HG03097 (cell line): ENCODE data around the gene ZNF445.
"Not testable (repeated sequence)": the region's sequence is repeated elsewhere in the genome, so short reads cannot be mapped to it uniquely, and the experiment has no call there.

ENCODE experiments used
- ATAC-seq: cut with Tn5 transposase; IDR thresholded peaks from one replicate; pipeline ENCODE4 v1.9.1; 2021; ENCODE audit not compliant: unreplicated experiment, low FRiP score

ZNF445 gene

DNA sequence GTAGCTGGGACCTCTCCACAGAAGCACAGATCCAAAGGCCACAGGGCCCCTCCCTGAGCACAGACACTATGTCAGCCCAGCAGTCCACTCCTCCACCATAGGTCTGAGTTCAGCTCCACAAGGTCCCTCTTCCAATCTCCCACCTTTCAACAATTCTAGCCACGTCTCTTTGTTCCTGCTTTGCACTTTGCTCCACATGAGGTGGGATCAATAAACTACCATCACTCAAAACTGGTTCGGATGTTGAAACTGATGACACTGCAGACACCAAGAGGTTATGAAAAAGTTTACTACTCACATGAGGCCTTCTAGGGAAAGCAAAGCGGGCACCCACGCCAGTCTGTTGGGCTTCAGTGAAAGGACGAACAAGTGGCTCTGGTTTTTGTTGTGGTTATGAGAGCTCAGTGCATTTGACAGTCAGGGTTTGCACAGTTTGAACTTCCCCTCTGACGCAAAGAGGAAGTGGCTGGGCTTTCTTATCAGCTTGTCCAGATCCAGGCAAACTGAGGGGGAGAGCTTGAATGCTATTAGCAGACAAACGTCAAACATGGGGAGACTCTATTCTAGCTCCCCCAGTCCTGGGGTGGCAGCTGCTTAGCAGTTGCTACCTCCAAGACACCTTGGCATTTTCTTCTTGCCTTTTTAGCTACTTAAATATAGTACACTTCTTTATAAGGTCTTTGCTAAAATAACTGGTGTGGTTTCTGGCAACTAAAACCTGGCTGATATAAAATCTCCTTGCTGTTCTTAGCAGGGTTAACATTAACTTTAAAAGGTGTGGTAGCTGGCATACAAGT, 37.8 kb downstream of the ZNF445 start:
- ATAC-seq: peak; percentile 89

DNA sequence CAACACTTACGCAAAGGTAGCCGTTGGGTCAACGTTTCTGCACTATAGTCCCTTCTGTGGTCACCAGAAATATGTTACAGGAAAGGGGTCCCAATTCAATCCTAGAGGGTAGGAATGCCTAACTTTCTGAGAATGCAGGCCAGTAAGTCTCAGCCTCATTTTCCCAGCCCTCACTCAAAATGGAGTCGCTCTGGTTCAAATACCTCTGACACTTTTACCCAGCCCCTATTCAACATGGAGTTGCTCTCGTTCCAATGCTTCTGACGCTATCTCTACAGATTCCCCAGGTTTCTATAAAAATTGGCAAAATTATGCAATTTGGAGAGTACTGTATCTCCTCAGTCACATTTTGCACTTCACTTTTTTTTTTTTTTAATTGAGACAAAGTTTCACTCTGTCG, 39.7 kb downstream of the ZNF445 start:
- ATAC-seq: no peak

- ATAC-seq: no peak
These were observed 41.3 kb downstream of the ZNF445 start for GRCh38 chr3:44436181-44436580.

DNA sequence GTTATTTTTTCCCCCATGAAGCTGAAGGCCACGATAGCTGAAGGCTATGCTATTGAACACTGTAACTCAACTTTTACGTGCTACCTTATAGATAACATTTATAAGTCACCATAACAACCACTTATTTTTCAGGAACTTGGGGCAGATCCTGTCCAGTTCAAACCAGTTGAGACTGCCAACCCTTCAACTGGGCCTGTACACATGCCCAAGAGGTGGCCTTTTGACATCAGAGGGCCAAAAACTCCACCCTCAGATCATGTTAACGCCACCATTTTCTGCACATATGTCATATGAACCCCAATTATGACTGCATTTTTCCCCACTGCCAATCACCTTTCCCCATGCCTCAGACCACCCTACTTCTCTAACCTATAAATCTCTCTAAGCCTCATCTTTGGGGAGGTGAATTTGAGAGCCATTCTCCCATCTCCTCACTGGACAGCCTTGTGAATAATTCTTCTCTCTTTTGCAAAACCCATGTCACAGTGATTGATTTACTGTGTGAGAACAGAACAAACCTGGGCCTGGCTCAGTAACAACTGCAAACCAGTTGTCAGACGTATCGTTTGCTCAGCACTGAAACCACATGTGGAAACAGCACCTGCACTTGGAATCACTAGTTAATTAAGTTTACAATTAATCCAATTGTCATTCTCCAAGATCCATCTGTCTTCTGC, 42.5 kb downstream of the ZNF445 start:
- no peak for ATAC-seq

DNA sequence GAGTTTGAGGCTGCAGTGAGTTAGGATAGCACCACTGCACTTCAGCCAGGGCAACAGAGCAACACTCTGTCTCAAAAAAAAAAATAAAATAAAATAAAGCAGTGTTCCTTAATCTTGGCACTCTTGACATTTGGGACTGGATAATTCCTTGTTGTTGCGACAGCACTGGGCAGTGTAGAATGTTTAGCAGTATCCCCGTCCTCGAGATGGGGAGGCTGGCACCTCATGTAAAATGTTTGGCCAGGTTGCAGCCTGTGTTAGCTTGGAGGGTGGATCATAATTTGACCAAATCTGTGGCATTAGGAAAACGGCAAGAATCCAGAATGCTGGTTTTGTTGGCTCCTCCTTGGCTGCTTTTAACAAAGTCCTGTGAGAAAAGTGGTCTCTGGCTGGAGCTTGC, 47.0 kb downstream of the ZNF445 start:
- ATAC-seq: no peak

GRCh38 chr3:44429459-44429858, 48.0 kb downstream of the ZNF445 start:
- ATAC-seq: no peak

DNA sequence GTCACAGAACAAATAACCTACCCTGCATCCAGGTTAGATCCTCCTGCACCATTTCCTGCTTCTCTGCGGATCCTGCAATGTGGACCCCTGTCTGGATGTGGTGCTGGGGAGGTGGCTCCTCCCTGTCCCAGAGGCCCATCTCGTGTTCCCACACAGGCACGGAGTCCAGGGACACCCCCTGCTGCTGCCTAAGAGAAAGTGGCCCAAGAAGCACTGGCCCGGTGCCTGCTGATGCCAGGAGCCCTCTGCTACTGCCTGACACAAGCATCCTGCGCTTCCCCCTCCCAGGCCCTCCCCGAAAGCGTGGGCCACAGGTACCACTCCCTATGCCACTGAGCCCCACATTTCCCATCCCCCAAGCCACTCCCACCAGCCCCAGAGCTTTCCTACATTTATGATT, 48.6 kb downstream of the ZNF445 start:
- no peak for ATAC-seq

DNA sequence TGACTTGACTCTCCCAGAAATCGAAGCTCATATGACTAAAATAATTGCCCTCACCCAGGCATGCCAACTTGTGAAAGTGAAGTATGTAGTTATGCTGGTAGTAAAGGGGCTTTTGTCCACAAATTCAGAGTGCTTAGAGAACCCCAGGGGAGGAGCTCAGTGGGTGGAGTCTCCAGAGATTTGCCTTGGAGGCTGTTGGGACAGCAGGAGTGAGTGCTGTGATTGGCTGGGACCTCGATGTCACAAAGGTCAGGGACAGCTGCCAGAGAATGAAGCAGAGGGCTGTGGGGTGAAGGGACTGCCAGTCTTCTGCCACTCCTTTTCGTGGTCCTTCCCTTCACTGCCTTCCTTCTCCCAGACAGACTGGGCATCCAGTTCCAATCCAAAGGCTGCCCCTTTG, 49.8 kb downstream of the ZNF445 start:
- ATAC-seq: no peak

DNA sequence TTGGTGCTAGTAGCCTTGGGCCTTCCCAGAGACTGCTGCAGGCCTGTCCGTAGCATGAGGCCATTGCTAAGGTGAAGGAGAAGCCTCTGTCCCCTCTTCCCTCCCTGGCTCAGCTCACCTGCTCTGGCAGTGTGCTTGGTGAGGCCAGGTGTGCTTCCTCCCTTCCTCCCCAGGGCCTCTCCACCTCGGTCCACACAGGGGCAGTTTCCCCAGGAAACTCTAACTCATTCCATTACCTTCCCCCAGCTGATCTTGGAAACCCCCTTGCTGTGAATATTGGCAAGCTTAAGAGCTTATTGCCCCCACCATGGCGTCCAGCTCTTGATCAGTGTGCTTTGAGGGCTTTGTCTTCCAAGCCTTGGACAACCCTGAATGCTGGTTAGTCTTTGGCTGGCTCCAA, 52.7 kb downstream of the ZNF445 start:
- ATAC-seq: no peak

GRCh38 chr3:44421280-44421679, 56.2 kb downstream of the ZNF445 start:
- no peak for ATAC-seq

DNA sequence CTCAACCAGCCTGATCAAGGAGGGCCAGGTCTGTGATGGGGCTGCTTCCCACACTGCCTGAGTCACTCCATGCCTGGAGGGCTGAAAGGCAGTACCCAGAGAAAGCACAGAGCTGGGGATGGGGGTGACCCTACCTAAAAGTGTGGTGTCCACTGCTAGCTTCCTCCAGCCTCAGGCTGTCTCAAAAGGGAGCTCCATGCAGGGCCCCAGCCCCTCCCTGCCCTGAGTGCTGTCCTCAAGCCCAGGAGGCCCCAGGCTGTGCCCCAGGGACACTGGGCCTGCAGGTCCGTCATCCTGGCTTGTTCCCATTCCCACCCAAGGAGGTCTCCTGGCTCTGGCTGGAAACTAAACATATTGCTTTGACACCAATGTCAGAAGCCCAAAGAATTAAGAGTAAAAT, 56.8 kb downstream of the ZNF445 start:
- no peak for ATAC-seq

GRCh38 chr3:44419923-44420650, 57.4 kb downstream of the ZNF445 start:
- ATAC-seq: no peak

DNA sequence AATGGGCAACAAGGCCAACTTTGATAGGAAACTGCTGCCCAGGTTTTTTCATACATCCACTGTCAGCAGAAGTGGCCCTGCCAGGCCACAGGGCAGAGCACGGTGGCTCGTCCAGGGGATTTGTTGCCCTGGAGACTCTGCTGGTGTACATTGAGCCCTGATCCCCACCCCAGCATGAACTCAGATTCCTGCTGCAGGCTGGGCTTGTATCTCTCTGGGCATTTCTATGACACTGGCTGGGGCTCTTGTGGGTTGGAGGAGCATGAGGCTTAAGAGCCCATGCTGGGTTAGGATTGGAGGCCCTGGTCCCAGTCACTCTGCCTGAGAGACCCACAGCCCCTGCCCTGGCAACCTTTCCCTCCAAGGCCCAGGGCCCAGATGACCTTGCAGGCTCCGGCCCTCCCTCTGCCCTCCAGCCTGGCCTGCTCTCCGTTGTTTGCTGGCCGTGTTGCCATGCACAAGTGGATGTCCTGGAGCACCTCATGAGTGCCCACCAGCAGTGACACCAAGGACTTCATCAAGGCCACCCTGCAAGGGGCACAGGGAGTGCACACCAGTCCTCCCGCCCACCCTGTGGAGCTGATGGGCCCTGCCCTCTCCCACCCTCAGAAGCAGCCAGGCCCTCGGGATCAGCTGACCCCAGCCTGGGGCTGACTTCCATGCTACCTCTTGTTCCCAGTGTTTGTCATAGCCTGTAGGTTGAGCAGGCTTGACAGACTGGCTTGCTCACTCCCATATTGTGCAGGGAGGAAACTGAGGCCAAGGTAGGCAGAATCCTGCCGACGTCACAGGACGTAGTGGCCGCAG, 58.2 kb downstream of the ZNF445 start:
- ATAC-seq: no peak

- no peak for ATAC-seq
These were observed 58.9 kb downstream of the ZNF445 start for GRCh38 chr3:44418549-44418948.

GRCh38 chr3:44418118-44418517, 59.4 kb downstream of the ZNF445 start:
- ATAC-seq: not testable (repeated sequence)

DNA sequence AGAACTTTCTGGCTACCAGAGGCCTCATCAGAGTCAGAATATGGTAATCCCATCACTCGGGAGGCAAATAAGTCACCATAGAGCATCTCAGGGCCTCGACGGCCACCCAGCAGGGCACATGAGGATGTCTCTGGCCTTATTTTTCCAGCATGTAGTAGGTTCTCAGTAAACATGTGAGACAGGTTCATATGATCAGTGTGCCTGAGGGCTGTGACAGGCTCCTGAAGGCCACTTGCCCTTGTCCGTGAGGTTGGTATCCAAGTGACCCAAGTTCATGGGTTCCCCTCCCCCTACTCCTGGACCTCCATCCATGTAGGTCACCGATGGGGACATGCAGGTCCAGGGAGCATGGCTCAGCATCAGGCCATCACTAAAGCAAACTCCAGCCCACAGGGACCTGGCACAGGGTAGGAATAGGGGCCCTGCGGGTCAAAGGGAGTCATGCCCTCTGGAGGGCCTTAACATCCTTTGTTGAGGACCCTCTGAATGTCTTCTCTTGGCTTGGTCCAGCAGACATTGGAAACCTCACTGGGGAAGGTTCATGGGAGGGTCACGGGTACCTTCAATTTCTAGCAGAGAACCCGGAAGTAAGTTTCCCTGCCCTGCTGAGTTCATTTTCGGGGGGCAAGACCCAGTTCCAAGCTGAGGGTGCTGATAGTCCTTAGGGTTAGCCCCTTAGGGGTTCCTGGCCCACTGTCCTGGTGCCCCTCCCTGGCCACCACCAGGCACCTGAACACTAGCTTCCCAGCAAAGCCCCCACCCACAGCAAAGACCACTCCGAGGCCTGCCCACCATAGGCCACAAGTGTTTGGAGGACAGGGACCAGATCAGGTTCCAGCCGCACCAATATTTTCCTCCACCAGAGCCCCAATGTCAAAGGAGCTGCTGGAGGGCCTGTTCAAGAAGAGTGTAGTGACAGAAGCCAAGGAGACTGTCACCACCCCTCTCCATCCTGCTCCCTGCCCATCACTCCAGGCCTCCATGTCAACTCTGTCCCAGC, 61.1 kb downstream of the ZNF445 start:
- no peak for ATAC-seq

- ATAC-seq: no peak
These were observed 62.0 kb downstream of the ZNF445 start for GRCh38 chr3:44415421-44415820.

GRCh38 chr3:44414517-44415090, 62.9 kb downstream of the ZNF445 start:
- ATAC-seq: no peak

DNA sequence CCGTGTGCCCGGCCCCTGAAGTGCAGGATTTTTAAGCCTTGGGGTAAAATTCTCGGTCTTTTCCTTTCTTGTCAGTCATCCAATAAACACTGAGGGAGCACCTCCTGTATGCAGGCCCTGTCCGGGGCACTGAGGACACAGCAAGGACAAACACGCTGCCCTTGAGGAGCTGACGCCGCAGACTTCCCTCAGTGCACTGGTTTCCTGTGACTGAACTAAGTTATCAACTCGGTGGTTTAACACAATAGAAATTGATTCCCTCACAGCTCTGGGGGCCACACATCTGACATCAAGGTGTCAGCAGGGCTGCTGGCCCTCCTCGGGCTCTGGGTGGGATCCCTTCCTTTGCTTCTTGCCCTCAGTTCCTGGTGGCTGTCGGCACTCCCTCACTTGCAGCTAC, 65.1 kb downstream of the ZNF445 start:
- ATAC-seq: no peak
